Neuronal stem cell (in vitro differentiated cells): ENCODE measurements around the gene C12orf60.

Experiments
- DNase-seq: peaks from one replicate; pipeline ENCODE4 v3.0.0-alpha.2; 2013; ENCODE audit warnings: low spot score
- H2AFZ ChIP-seq: one replicate; pipeline ENCODE4 v1.6.1; 2013; ENCODE audit warnings: mild to moderate bottlenecking, low read length, inconsistent platforms
- H2AK5ac ChIP-seq: 2 replicates; pipeline ENCODE4 v1.6.1; 2013; ENCODE audit warnings: low read depth, mild to moderate bottlenecking, inconsistent platforms, low read length, moderate library complexity, mixed read lengths
- H2BK120ac ChIP-seq: 2 replicates; pipeline ENCODE4 v1.6.1; 2013; ENCODE audit warnings: low read depth, mild to moderate bottlenecking, inconsistent platforms, low read length, moderate library complexity, mixed read lengths
- H2BK12ac ChIP-seq: one replicate; pipeline ENCODE4 v1.6.1; 2013; ENCODE audit warnings: low read length, inconsistent platforms
- H2BK15ac ChIP-seq: 2 replicates; pipeline ENCODE4 v1.6.1; 2013; ENCODE audit warnings: mild to moderate bottlenecking, low read length, inconsistent platforms, mixed read lengths
- H2BK5ac ChIP-seq: one replicate; pipeline ENCODE4 v1.6.1; 2013; ENCODE audit warnings: inconsistent platforms, mild to moderate bottlenecking, low read length, moderate library complexity
- H3K14ac ChIP-seq: one replicate; pipeline ENCODE4 v1.6.1; 2013; ENCODE audit warnings: low read length, inconsistent platforms
- H3K18ac ChIP-seq: 2 replicates; pipeline ENCODE4 v1.6.1; 2013; ENCODE audit warnings: low read length, inconsistent platforms
- H3K23ac ChIP-seq: 2 replicates; pipeline ENCODE4 v1.6.1; 2013; ENCODE audit warnings: low read depth, mild to moderate bottlenecking, mixed read lengths, low read length, inconsistent platforms; ENCODE audit not compliant: poor library complexity
- H3K27ac ChIP-seq: replicated peaks from 3 replicates; pipeline ENCODE4 v1.5.1; 2013; ENCODE audit warnings: low read length, inconsistent platforms
- H3K27me3 ChIP-seq, 3 experiments: 2 replicates each; pipeline ENCODE4 v1.6.1; 2013; ENCODE audit warnings: low read length in 3 of 3, mild to moderate bottlenecking in 2 of 3, inconsistent platforms in 1 of 3, low read depth in 1 of 3, mixed read lengths in 1 of 3, moderate library complexity in 1 of 3; ENCODE audit not compliant: control insufficient read depth in 3 of 3, insufficient read depth in 3 of 3
- H3K36me3 ChIP-seq, 2 donors: replicated peaks in 1 of 2; 2 replicates each; pipeline ENCODE4 v1.6.1; 2013; ENCODE audit warnings: low read length in 2 of 2; ENCODE audit not compliant: control insufficient read depth in 2 of 2, insufficient read depth in 2 of 2
- H3K4ac ChIP-seq: 2 replicates; pipeline ENCODE4 v1.6.1; 2013; ENCODE audit warnings: inconsistent platforms, mild to moderate bottlenecking, low read length, moderate library complexity
- H3K4me1 ChIP-seq, 2 donors: 1 replicate in 1 of 2; 2 replicates in 1 of 2; pipeline ENCODE4 v1.6.1; 2013; ENCODE audit warnings: low read length in 2 of 2, low read depth in 1 of 2; ENCODE audit not compliant: control insufficient read depth in 2 of 2, insufficient read depth in 1 of 2
- H3K4me2 ChIP-seq: one replicate; pipeline ENCODE4 v1.6.1; 2013; ENCODE audit warnings: mild to moderate bottlenecking, low read length, inconsistent platforms; ENCODE audit not compliant: insufficient read depth, poor library complexity, severe bottlenecking
- H3K4me3 ChIP-seq, 2 donors: 2 replicates each; pipeline ENCODE4 v1.5.1; 2013; ENCODE audit warnings: low read length in 2 of 2, mild to moderate bottlenecking in 2 of 2, inconsistent platforms in 1 of 2, moderate library complexity in 1 of 2
- H3K79me1 ChIP-seq: one replicate; pipeline ENCODE4 v1.6.1; 2013; ENCODE audit warnings: low read depth, mild to moderate bottlenecking, inconsistent platforms, low read length, moderate library complexity
- H3K9ac ChIP-seq: one replicate; pipeline ENCODE4 v1.6.1; 2013; ENCODE audit warnings: mild to moderate bottlenecking, low read depth, low read length, inconsistent platforms; ENCODE audit not compliant: poor library complexity
- H3K9me3 ChIP-seq, 2 donors: replicated peaks in 1 of 2; 2 replicates each; pipeline versions ENCODE3 to v1.6.1; 2013; ENCODE audit warnings: low read length in 2 of 2, mild to moderate bottlenecking in 2 of 2, inconsistent platforms in 1 of 2, low read depth in 1 of 2, mixed read lengths in 1 of 2, moderate library complexity in 1 of 2; ENCODE audit not compliant: control insufficient read depth in 2 of 2, insufficient read depth in 1 of 2
- H4K8ac ChIP-seq: one replicate; pipeline ENCODE4 v1.6.1; 2013; ENCODE audit warnings: low read depth, mild to moderate bottlenecking, inconsistent platforms, low read length, moderate library complexity
- H4K91ac ChIP-seq: one replicate; pipeline ENCODE4 v1.6.1; 2013; ENCODE audit warnings: low read length, low read depth, mild to moderate bottlenecking, inconsistent platforms; ENCODE audit not compliant: poor library complexity
- WGBS, 2 donors: extraction: QIAGEN DNeasy Blood & Tissue Kit; methylation state at CpG; one replicate each; pipeline ENCODE4 v1.1.7; 2013; ENCODE audit warnings: missing lambda C conversion rate in 2 of 2, mixed read lengths in 1 of 2; ENCODE audit not compliant: insufficient read length in 2 of 2, insufficient replicate concordance in 1 of 2; ENCODE audit errors: extremely low coverage in 2 of 2; 5-methylcytosine and 5-hydroxymethylcytosine counted together

Gene C12orf60

DNA sequence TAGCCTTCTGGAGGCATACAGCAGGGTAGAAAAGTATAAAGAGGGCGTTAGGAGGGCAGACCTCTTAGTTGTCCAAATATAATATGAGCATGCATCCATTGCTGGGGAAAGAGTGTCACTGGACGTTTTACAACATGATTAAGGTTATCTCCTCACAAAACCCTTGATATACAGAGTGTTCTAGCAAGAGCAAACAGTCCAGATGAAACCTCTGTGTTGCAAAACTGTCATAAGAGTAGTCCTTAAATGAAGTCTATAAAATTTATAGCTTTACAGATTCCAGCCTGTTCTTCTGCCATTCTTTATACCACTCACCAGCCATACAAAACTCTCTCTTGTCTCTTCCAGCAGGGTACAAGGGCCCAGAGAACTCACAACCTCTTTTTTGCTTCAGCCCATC, 21.9 kb upstream of the C12orf60 start:
- no peak overlapping the region for H3K23ac ChIP-seq
- H2AFZ ChIP-seq, result no peak overlapping the region
- H2BK15ac ChIP-seq, result no peak overlapping the region
- H3K27me3 ChIP-seq, result no peaks in the 10 kb centered on the region
- H3K27ac ChIP-seq, result no peak overlapping the region
- H4K8ac ChIP-seq, result no peak overlapping the region
- H3K9ac ChIP-seq, result no peak overlapping the region
- no CpG with 5 or more reads among the region's 2 CpGs for WGBS, 2 donors
- no peak overlapping the region for H2AK5ac ChIP-seq
- no peak overlapping the region for H3K14ac ChIP-seq
- no peak overlapping the region for H3K4me3 ChIP-seq
- peaks cover 0 to 28% of the 10 kb centered on the region in 2 donors for H3K36me3 ChIP-seq
- H2BK120ac ChIP-seq, result no peak overlapping the region
- H3K18ac ChIP-seq, result no peak overlapping the region
- no peak overlapping the region for H3K4me2 ChIP-seq
- H2BK12ac ChIP-seq, result no peak overlapping the region
- no peak overlapping the region for H2BK5ac ChIP-seq
- no peaks in the 10 kb centered on the region for H3K79me1 ChIP-seq
- DNase-seq, result no peak
- H3K9me3 ChIP-seq, result no peaks in the 10 kb centered on the region
- H4K91ac ChIP-seq, result no peak overlapping the region
- H3K4ac ChIP-seq, result no peak overlapping the region
- H3K4me1 ChIP-seq, result peaks cover 0 to 5% of the 10 kb centered on the region in 2 donors

- H3K4me2 ChIP-seq, result no peak overlapping the region
- no peak overlapping the region for H4K91ac ChIP-seq
- no peaks in the 10 kb centered on the region for H3K79me1 ChIP-seq
- H4K8ac ChIP-seq, result no peak overlapping the region
- H2AFZ ChIP-seq, result no peak overlapping the region
- no peaks in the 10 kb centered on the region for H3K27me3 ChIP-seq
- H3K14ac ChIP-seq, result no peak overlapping the region
- peaks cover 5 to 40% of the 10 kb centered on the region in 2 donors for H3K36me3 ChIP-seq
- no peak overlapping the region for H2BK15ac ChIP-seq
- H3K27ac ChIP-seq, result no peak overlapping the region
- H2BK12ac ChIP-seq, result no peak overlapping the region
- no peak overlapping the region for H2BK120ac ChIP-seq
- H3K9ac ChIP-seq, result no peak overlapping the region
- DNase-seq, result no peak
- H2AK5ac ChIP-seq, result no peak overlapping the region
- no peak overlapping the region for H2BK5ac ChIP-seq
- H3K4me1 ChIP-seq, result no peaks in the 10 kb centered on the region
- no peak overlapping the region for H3K4me3 ChIP-seq
- no peak overlapping the region for H3K4ac ChIP-seq
- no peaks in the 10 kb centered on the region for H3K9me3 ChIP-seq
- no peak overlapping the region for H3K18ac ChIP-seq
- H3K23ac ChIP-seq, result no peak overlapping the region
Observed at GRCh38 chr12:14782756-14783155, 20.7 kb upstream of the C12orf60 start.

- no peak overlapping the region for H3K18ac ChIP-seq
- DNase-seq, result no peak
- no peak overlapping the region for H3K14ac ChIP-seq
- no peak overlapping the region for H2BK5ac ChIP-seq
- no peak overlapping the region for H2BK12ac ChIP-seq
- H3K36me3 ChIP-seq, result peaks cover 10 to 57% of the 10 kb centered on the region in 2 donors
- H3K4me2 ChIP-seq, result no peak overlapping the region
- no peak overlapping the region for H3K27ac ChIP-seq
- H3K79me1 ChIP-seq, result no peaks in the 10 kb centered on the region
- no peak overlapping the region for H3K23ac ChIP-seq
- H3K4me1 ChIP-seq, result no peaks in the 10 kb centered on the region
- no peak overlapping the region for H3K4ac ChIP-seq
- H4K91ac ChIP-seq, result no peak overlapping the region
- H2AFZ ChIP-seq, result no peak overlapping the region
- no peaks in the 10 kb centered on the region for H3K9me3 ChIP-seq
- H3K27me3 ChIP-seq, result no peaks in the 10 kb centered on the region
- H3K4me3 ChIP-seq, result no peak overlapping the region
- no peak overlapping the region for H3K9ac ChIP-seq
- no CpG with 5 or more reads among the region's 2 CpGs for WGBS, 2 donors
- no peak overlapping the region for H2AK5ac ChIP-seq
- H4K8ac ChIP-seq, result no peak overlapping the region
- no peak overlapping the region for H2BK120ac ChIP-seq
- H2BK15ac ChIP-seq, result no peak overlapping the region
Observed at GRCh38 chr12:14784471-14784870, 19.0 kb upstream of the C12orf60 start.

DNA sequence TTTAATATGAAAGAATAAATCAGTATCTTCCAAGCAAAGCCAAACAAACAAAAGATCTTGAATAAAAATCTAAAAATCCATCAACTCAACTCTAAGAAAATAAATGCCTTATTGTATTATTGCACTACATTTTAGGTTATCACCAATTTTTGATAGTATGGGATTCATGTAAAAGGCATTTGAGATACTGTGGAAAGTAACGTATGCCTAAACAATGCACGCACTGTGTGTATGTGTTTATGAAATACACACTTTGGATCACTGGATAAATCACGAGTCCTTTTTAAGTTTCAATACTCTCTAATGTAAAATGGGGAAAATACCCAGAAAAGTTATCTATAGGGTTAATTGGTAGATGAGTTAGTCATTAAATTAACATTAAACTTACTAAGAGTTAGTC, 17.9 kb upstream of the C12orf60 start:
- Histone ChIP-seq H3K4ac (no peak overlapping the region), H2BK120ac (no peak overlapping the region), H3K27ac (no peak overlapping the region), H3K4me3 (no peak overlapping the region), H3K36me3 (peaks cover 13 to 68% of the 10 kb centered on the region in 2 donors), H3K9ac (no peak overlapping the region), H3K14ac (no peak overlapping the region), H4K91ac (no peak overlapping the region), H2AFZ (no peak overlapping the region), H3K9me3 (no peaks in the 10 kb centered on the region), H3K79me1 (no peaks in the 10 kb centered on the region), H3K4me2 (no peak overlapping the region), H3K18ac (no peak overlapping the region), H2BK5ac (no peak overlapping the region), H3K4me1 (no peaks in the 10 kb centered on the region), H4K8ac (no peak overlapping the region), H2BK15ac (no peak overlapping the region), H2AK5ac (no peak overlapping the region), H3K23ac (no peak overlapping the region), H2BK12ac (no peak overlapping the region), H3K27me3 (no peaks in the 10 kb centered on the region)
- DNase-seq, result no peak
- no CpG with 5 or more reads among the region's 3 CpGs for WGBS, 2 donors
